Measurements from ENCODE around the gene LRRC66. TPM values are rescaled to one million over a fixed set of nuclear protein-coding genes. Genes with fewer than 3 reads are reported as not detected.

LRRC66 gene
- polyA plus RNA-seq, 1 donor from 2014 or later: 0.45 TPM

DNA sequence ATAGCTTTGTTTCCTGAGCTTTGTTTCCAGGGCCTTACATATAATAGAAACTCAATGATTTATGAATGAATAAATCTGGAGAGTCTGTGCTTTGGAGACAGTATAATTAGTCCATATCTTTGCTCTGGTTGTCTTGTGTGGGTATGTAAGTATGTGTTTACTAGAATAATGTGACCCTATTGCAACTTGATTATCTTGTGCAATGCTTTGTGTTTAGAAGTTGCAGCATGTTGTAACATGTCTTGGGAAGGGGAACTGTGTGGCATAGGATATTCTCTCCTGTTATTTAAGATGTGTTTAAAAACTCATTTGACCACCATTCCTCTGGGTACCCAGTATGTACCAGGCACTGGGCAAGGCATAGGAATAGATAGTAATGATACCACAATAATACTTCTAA, 37.0 kb upstream of the LRRC66 start:
- no peaks in the 10 kb centered on the region for H3K36me3 ChIP-seq (ENCODE audit: insufficient read depth, low read length)
- H3K9ac ChIP-seq (ENCODE audit: low read length): no peak overlapping the region
- H3K27ac ChIP-seq (ENCODE audit: low read length): no peak overlapping the region
- H4K20me1 ChIP-seq (ENCODE audit: insufficient read depth): no peaks in the 10 kb centered on the region
- peaks cover under 1% of the 10 kb centered on the region for H3K9me3 ChIP-seq (ENCODE audit: low read length)
- peaks cover 8% of the 10 kb centered on the region for H3K27me3 ChIP-seq (ENCODE audit: insufficient read depth, low read depth, low read length)
- no peak overlapping the region for H3K4me2 ChIP-seq (ENCODE audit: low read length)
- no peak overlapping the region for H2AFZ ChIP-seq (ENCODE audit: low read depth, low read length)
- H3K79me2 ChIP-seq (replicated peaks; ENCODE audit: insufficient read depth, low read length): no peaks in the 10 kb centered on the region
- TF ChIP-seq MXI1 (conservative IDR thresholded peaks at IDR 0.05; ENCODE audit: poor library complexity, severe bottlenecking) (no peak), TAF1 (IDR thresholded peaks at IDR 0.05; ENCODE audit: low read depth) (no peak), EZH2 (IDR thresholded peaks at IDR 0.05; ENCODE audit: borderline replicate concordance, insufficient read depth, low read length, poor library complexity, severe bottlenecking) (no peak), EP300 (conservative IDR thresholded peaks at IDR 0.05; ENCODE audit: poor library complexity, severe bottlenecking) (no peak), SMC3 (conservative IDR thresholded peaks at IDR 0.05; ENCODE audit: poor library complexity) (no peak), POLR2AphosphoS5 (IDR thresholded peaks at IDR 0.05) (no peak), RAD21 (conservative IDR thresholded peaks at IDR 0.05) (no peak)
- TF ChIP-seq, protein P1, sequence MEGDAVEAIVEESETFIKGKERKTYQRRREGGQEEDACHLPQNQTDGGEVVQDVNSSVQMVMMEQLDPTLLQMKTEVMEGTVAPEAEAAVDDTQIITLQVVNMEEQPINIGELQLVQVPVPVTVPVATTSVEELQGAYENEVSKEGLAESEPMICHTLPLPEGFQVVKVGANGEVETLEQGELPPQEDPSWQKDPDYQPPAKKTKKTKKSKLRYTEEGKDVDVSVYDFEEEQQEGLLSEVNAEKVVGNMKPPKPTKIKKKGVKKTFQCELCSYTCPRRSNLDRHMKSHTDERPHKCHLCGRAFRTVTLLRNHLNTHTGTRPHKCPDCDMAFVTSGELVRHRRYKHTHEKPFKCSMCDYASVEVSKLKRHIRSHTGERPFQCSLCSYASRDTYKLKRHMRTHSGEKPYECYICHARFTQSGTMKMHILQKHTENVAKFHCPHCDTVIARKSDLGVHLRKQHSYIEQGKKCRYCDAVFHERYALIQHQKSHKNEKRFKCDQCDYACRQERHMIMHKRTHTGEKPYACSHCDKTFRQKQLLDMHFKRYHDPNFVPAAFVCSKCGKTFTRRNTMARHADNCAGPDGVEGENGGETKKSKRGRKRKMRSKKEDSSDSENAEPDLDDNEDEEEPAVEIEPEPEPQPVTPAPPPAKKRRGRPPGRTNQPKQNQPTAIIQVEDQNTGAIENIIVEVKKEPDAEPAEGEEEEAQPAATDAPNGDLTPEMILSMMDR (IDR thresholded peaks at IDR 0.05; ENCODE audit: poor library complexity, severe bottlenecking): no peak
- TF ChIP-seq, protein P2, sequence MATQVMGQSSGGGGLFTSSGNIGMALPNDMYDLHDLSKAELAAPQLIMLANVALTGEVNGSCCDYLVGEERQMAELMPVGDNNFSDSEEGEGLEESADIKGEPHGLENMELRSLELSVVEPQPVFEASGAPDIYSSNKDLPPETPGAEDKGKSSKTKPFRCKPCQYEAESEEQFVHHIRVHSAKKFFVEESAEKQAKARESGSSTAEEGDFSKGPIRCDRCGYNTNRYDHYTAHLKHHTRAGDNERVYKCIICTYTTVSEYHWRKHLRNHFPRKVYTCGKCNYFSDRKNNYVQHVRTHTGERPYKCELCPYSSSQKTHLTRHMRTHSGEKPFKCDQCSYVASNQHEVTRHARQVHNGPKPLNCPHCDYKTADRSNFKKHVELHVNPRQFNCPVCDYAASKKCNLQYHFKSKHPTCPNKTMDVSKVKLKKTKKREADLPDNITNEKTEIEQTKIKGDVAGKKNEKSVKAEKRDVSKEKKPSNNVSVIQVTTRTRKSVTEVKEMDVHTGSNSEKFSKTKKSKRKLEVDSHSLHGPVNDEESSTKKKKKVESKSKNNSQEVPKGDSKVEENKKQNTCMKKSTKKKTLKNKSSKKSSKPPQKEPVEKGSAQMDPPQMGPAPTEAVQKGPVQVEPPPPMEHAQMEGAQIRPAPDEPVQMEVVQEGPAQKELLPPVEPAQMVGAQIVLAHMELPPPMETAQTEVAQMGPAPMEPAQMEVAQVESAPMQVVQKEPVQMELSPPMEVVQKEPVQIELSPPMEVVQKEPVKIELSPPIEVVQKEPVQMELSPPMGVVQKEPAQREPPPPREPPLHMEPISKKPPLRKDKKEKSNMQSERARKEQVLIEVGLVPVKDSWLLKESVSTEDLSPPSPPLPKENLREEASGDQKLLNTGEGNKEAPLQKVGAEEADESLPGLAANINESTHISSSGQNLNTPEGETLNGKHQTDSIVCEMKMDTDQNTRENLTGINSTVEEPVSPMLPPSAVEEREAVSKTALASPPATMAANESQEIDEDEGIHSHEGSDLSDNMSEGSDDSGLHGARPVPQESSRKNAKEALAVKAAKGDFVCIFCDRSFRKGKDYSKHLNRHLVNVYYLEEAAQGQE (IDR thresholded peaks at IDR 0.05; ENCODE audit: borderline replicate concordance): no peak
- no peak overlapping the region for H3K4me3 ChIP-seq (ENCODE audit: low read length)
- no peaks in the 10 kb centered on the region for H3K9me2 ChIP-seq (ENCODE audit: insufficient read depth, low read length)
- H3F3A ChIP-seq (ENCODE audit: insufficient read depth, low read length, poor library complexity, severe bottlenecking): no peaks in the 10 kb centered on the region

DNA sequence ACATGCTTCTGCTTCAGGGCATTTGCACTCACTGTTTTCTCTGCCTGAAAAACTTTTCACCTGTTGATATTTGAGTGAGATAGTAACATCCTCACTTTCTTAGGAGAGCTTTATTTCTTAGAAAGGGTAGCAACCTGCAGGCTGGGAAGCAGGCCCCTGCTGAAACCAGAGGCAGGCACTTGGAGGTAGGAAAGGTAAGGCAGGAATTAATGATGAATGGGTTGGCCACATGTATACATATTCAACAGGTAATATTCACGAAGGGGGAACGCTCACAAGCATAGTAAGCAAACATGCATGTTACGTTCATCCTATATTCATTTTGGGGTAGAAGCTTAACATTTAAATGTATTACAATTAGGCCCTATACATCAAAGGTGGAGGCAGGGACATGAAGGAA, 34.1 kb upstream of the LRRC66 start:
- Histone ChIP-seq H3K4me2 (ENCODE audit: low read length) (no peak overlapping the region), H3K9ac (ENCODE audit: low read length) (no peak overlapping the region), H4K20me1 (ENCODE audit: insufficient read depth) (no peaks in the 10 kb centered on the region), H3K27me3 (ENCODE audit: insufficient read depth, low read depth, low read length) (peaks cover 27% of the 10 kb centered on the region), H3K36me3 (ENCODE audit: insufficient read depth, low read length) (no peaks in the 10 kb centered on the region), H3K4me3 (ENCODE audit: low read length) (no peak overlapping the region), H3K9me3 (ENCODE audit: low read length) (peaks cover 11% of the 10 kb centered on the region), H3K79me2 (replicated peaks; ENCODE audit: insufficient read depth, low read length) (no peaks in the 10 kb centered on the region), H2AFZ (ENCODE audit: low read depth, low read length) (no peak overlapping the region), H3K9me2 (ENCODE audit: insufficient read depth, low read length) (no peaks in the 10 kb centered on the region), H3F3A (ENCODE audit: insufficient read depth, low read length, poor library complexity, severe bottlenecking) (no peaks in the 10 kb centered on the region), H3K27ac (ENCODE audit: low read length) (no peak overlapping the region)
- TF ChIP-seq, protein P2 (IDR thresholded peaks at IDR 0.05; ENCODE audit: borderline replicate concordance): no peak
- no peak for TF ChIP-seq POLR2AphosphoS5 (IDR thresholded peaks at IDR 0.05)
- no peak for TF ChIP-seq SMC3 (conservative IDR thresholded peaks at IDR 0.05; ENCODE audit: poor library complexity)
- no peak for TF ChIP-seq RAD21 (conservative IDR thresholded peaks at IDR 0.05)
- TF ChIP-seq EZH2 (IDR thresholded peaks at IDR 0.05; ENCODE audit: borderline replicate concordance, insufficient read depth, low read length, poor library complexity, severe bottlenecking): no peak
- TF ChIP-seq, protein P1 (IDR thresholded peaks at IDR 0.05; ENCODE audit: poor library complexity, severe bottlenecking): no peak
- no peak for TF ChIP-seq MXI1 (conservative IDR thresholded peaks at IDR 0.05; ENCODE audit: poor library complexity, severe bottlenecking)
- no peak for TF ChIP-seq TAF1 (IDR thresholded peaks at IDR 0.05; ENCODE audit: low read depth)
- TF ChIP-seq EP300 (conservative IDR thresholded peaks at IDR 0.05; ENCODE audit: poor library complexity, severe bottlenecking): no peak
